Mesenchymal stem cell (in vitro differentiated cells and primary cell): Measurements from ENCODE around the gene ATF6.
A peak's percentile ranks its signal among the peaks of the same experiment; 100 is the strongest.
"Not testable (repeated sequence)": the region's sequence is repeated elsewhere in the genome, so short reads cannot be mapped to it uniquely, and the experiment has no call there.

ENCODE experiments used
- DNase-seq: peaks from one replicate; pipeline ENCODE4 v3.0.0-alpha.2; 2013
- H2AFZ ChIP-seq: one replicate; pipeline ENCODE4 v1.6.1; 2013; ENCODE audit warnings: low read depth, mild to moderate bottlenecking, control low read depth, inconsistent platforms, low read length, moderate library complexity
- H2AK5ac ChIP-seq: 2 replicates; pipeline ENCODE4 v1.6.1; 2013; ENCODE audit warnings: low read length, moderate library complexity, mild to moderate bottlenecking, inconsistent platforms; ENCODE audit not compliant: severe bottlenecking
- H2BK120ac ChIP-seq: one replicate; pipeline ENCODE4 v1.6.1; 2013; ENCODE audit warnings: low read depth, mild to moderate bottlenecking, inconsistent platforms, low read length, moderate library complexity
- H2BK12ac ChIP-seq, 2 experiments: one replicate each; pipeline ENCODE4 v1.6.1; 2013; ENCODE audit warnings: inconsistent platforms in 2 of 2, low read length in 2 of 2, mild to moderate bottlenecking in 2 of 2, moderate library complexity in 2 of 2, control low read depth in 1 of 2
- H2BK15ac ChIP-seq: one replicate; pipeline ENCODE4 v1.6.1; 2013; ENCODE audit warnings: mild to moderate bottlenecking, low read depth, inconsistent platforms; ENCODE audit not compliant: poor library complexity, severe bottlenecking
- H2BK5ac ChIP-seq: 2 replicates; pipeline ENCODE4 v1.6.1; 2013; ENCODE audit warnings: low read depth, mild to moderate bottlenecking, low read length, control low read depth, inconsistent platforms; ENCODE audit not compliant: poor library complexity, severe bottlenecking
- H3K14ac ChIP-seq, 2 experiments: one replicate each; pipeline ENCODE4 v1.6.1; 2013; ENCODE audit warnings: inconsistent platforms in 2 of 2, low read length in 2 of 2, control low read depth in 1 of 2, mild to moderate bottlenecking in 1 of 2, moderate library complexity in 1 of 2
- H3K18ac ChIP-seq, 2 experiments: one replicate each; pipeline ENCODE4 v1.6.1; 2013; ENCODE audit warnings: inconsistent platforms in 2 of 2, low read length in 2 of 2, control low read depth in 1 of 2, low read depth in 1 of 2, mild to moderate bottlenecking in 1 of 2
- H3K23ac ChIP-seq, 2 experiments: one replicate each; pipeline ENCODE4 v1.6.1; 2013; ENCODE audit warnings: inconsistent platforms in 2 of 2, low read length in 2 of 2, mild to moderate bottlenecking in 2 of 2, moderate library complexity in 2 of 2, control low read depth in 1 of 2
- H3K27ac ChIP-seq: 2 replicates; pipeline ENCODE4 v1.5.1; 2013; ENCODE audit warnings: mild to moderate bottlenecking, moderate library complexity, low read length, control low read depth, inconsistent platforms; ENCODE audit not compliant: poor library complexity, severe bottlenecking
- H3K27me3 ChIP-seq, 2 experiments: 2 replicates each; pipeline versions ENCODE4 v1.6.1 to v1.7.0; 2013; ENCODE audit warnings: low read length in 2 of 2, mild to moderate bottlenecking in 2 of 2, moderate library complexity in 2 of 2, control low read depth in 1 of 2, inconsistent platforms in 1 of 2; ENCODE audit not compliant: control insufficient read depth in 1 of 2, insufficient read depth in 1 of 2
- H3K36me3 ChIP-seq, 2 experiments: 2 replicates each; pipeline versions ENCODE4 v1.6.1 to v1.7.0; 2013; ENCODE audit warnings: low read length in 2 of 2, control low read depth in 1 of 2, inconsistent platforms in 1 of 2, low read depth in 1 of 2, mild to moderate bottlenecking in 1 of 2; ENCODE audit not compliant: insufficient read depth in 2 of 2, control insufficient read depth in 1 of 2
- H3K4ac ChIP-seq, 2 experiments: one replicate each; pipeline ENCODE4 v1.6.1; 2013; ENCODE audit warnings: inconsistent platforms in 2 of 2, low read length in 2 of 2, mild to moderate bottlenecking in 2 of 2, moderate library complexity in 2 of 2, control low read depth in 1 of 2, low read depth in 1 of 2
- H3K4me1 ChIP-seq: 2 replicates; pipeline ENCODE4 v1.6.1; 2013; ENCODE audit warnings: low read depth, low read length, control low read depth; ENCODE audit not compliant: control insufficient read depth, insufficient read depth
- H3K4me2 ChIP-seq: 2 replicates; pipeline ENCODE4 v1.6.1; 2013; ENCODE audit warnings: low read length, mild to moderate bottlenecking, inconsistent platforms; ENCODE audit not compliant: poor library complexity, severe bottlenecking
- H3K4me3 ChIP-seq, 2 experiments: 2 replicates each; pipeline versions ENCODE4 v1.5.1 to v1.7.0; 2013; ENCODE audit warnings: low read length in 2 of 2, mild to moderate bottlenecking in 2 of 2, control low read depth in 1 of 2, low read depth in 1 of 2; ENCODE audit not compliant: insufficient read depth in 1 of 2
- H3K79me1 ChIP-seq: replicated peaks from 2 replicates; pipeline ENCODE4 v1.6.1; 2013; ENCODE audit warnings: mild to moderate bottlenecking, control low read depth, low read length, inconsistent platforms; ENCODE audit not compliant: poor library complexity, severe bottlenecking
- H3K9ac ChIP-seq: 2 replicates; pipeline ENCODE4 v1.7.0; 2013; ENCODE audit warnings: mild to moderate bottlenecking, low read length, moderate library complexity
- H3K9me3 ChIP-seq: 2 replicates; pipeline ENCODE4 v1.7.0; 2013; ENCODE audit warnings: mild to moderate bottlenecking, low read length; ENCODE audit not compliant: control insufficient read depth
- H4K8ac ChIP-seq: one replicate; pipeline ENCODE4 v1.6.1; 2013; ENCODE audit warnings: inconsistent platforms, mild to moderate bottlenecking, low read length, moderate library complexity
- H4K91ac ChIP-seq: one replicate; pipeline ENCODE4 v1.6.1; 2013; ENCODE audit warnings: mild to moderate bottlenecking, low read length, inconsistent platforms
- WGBS: methylation state at CpG from one replicate; pipeline ENCODE4 v1.1.7; 2013; ENCODE audit warnings: mixed read lengths; 5-methylcytosine and 5-hydroxymethylcytosine counted together

The ATF6 gene

GRCh38 chr1:161832299-161832907, 66.3 kb downstream of the ATF6 start:
- H4K91ac ChIP-seq, DNase-seq, H2BK15ac ChIP-seq, H3K4me1 ChIP-seq, H3K79me1 ChIP-seq, H3K23ac ChIP-seq, H4K8ac ChIP-seq, H3K18ac ChIP-seq, H2BK12ac ChIP-seq, H2AK5ac ChIP-seq, H3K14ac ChIP-seq, H2AFZ ChIP-seq, H3K27me3 ChIP-seq, H2BK5ac ChIP-seq, H3K4me3 ChIP-seq, H2BK120ac ChIP-seq, H3K4me2 ChIP-seq, H3K27ac ChIP-seq, H3K9me3 ChIP-seq, H3K36me3 ChIP-seq, H3K4ac ChIP-seq, H3K9ac ChIP-seq: not testable (repeated sequence)
- WGBS: 99% methylated on average over 10 of the region's 10 CpGs

DNA sequence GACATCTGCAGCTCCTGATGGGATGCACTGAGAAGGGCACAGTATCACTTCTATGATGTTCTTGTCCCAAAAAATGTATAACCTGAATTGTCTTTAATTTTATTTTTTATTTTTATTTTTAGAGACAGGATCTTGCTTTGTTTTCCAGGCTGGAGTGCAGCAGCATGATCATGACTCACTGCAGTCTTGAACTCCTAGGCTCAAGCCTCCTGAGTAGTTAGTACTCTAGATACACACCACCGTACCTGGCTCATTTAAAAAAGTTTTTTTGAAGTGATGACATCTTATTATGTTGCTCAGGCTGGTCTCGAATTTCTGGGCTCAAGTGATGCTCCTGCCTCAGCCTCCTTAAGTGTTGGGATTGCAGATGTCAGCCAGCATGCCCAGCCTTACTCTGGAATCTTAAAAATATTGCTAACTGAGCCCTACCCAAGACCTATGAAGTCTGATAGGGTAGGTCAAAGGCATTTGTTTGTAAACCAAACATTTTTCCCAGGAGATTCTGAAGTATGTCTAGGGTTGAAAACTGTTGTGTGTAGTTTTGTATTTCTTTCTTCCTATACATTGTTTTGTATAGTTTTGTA, 68.9 kb downstream of the ATF6 start:
- no peak for DNase-seq
- Histone ChIP-seq H4K8ac (no peak overlapping the region), H3K9ac (no peak overlapping the region), H3K27ac (no peak overlapping the region), H2AFZ (no peak overlapping the region), H3K27me3 (no peaks in the 10 kb centered on the region), H3K36me3 (no peaks in the 10 kb centered on the region), H2BK15ac (no peak overlapping the region), H4K91ac (no peak overlapping the region), H3K18ac (no peak overlapping the region), H2BK5ac (no peak overlapping the region), H3K4me2 (no peak overlapping the region), H3K14ac (no peak overlapping the region), H2BK12ac (no peak overlapping the region), H3K9me3 (no peaks in the 10 kb centered on the region), H3K4me1 (no peaks in the 10 kb centered on the region), H3K23ac (no peak overlapping the region), H3K4ac (no peak overlapping the region), H3K79me1 (peaks cover 4% of the 10 kb centered on the region), H3K4me3 (no peak overlapping the region), H2BK120ac (no peak overlapping the region), H2AK5ac (no peak overlapping the region)
- 95% methylated on average over 1 of the region's 2 CpGs for WGBS

GRCh38 chr1:161836018-161836417, 69.9 kb downstream of the ATF6 start:
- Histone ChIP-seq H3K36me3 (no peaks in the 10 kb centered on the region), H3K4me3 (no peak overlapping the region), H3K4me1 (no peaks in the 10 kb centered on the region), H3K27me3 (no peaks in the 10 kb centered on the region), H3K23ac (no peak overlapping the region), H2BK120ac (no peak overlapping the region), H2BK5ac (no peak overlapping the region), H3K27ac (no peak overlapping the region), H3K9me3 (no peaks in the 10 kb centered on the region), H2BK15ac (no peak overlapping the region), H3K79me1 (peaks cover 4% of the 10 kb centered on the region), H2AK5ac (no peak overlapping the region), H3K9ac (peak overlapping the region; percentile 30), H3K14ac (no peak overlapping the region), H4K91ac (no peak overlapping the region), H2AFZ (no peak overlapping the region), H2BK12ac (no peak overlapping the region), H3K18ac (no peak overlapping the region), H3K4ac (no peak overlapping the region), H4K8ac (no peak overlapping the region), H3K4me2 (no peak overlapping the region)
- 96% methylated on average over 4 of the region's 5 CpGs for WGBS
- no peak for DNase-seq

DNA sequence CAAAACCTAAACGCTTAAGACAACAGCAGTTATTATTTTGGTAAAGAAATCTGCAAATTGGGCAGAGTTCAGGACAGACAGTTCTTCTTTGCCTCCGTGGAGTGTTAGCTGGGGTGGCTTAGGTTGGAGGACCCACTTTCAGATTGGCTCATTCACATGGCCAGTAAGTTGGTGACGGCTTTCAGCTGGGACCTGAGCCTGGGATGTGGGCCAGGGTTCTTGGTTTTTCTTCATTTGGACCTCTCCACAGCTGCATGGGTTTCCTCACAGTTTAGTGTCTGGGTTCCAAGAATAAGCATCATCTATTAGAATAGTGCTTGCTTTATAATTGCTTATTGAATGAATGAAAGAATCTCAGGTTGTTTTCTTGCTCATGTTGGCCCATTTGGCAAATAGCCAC, 72.2 kb downstream of the ATF6 start:
- Histone ChIP-seq H2BK15ac (no peak overlapping the region), H2AFZ (no peak overlapping the region), H3K4ac (no peak overlapping the region), H3K14ac (no peak overlapping the region), H4K8ac (no peak overlapping the region), H4K91ac (no peak overlapping the region), H3K4me3 (no peak overlapping the region), H2BK5ac (no peak overlapping the region), H3K9me3 (no peaks in the 10 kb centered on the region), H3K27ac (no peak overlapping the region), H3K36me3 (peaks cover 0 to 2% of the 10 kb centered on the region in 2 experiments), H3K9ac (no peak overlapping the region), H2AK5ac (no peak overlapping the region), H2BK12ac (no peak overlapping the region), H3K27me3 (no peaks in the 10 kb centered on the region), H3K23ac (no peak overlapping the region), H3K79me1 (peaks cover 4% of the 10 kb centered on the region), H3K18ac (no peak overlapping the region), H3K4me1 (no peaks in the 10 kb centered on the region), H3K4me2 (no peak overlapping the region), H2BK120ac (no peak overlapping the region)
- no peak for DNase-seq
- WGBS: over 99% methylated on average over 3 of the region's 3 CpGs
